GM12878 (cell line): Measurements from ENCODE around the gene MRPL55. TPM values are rescaled to one million over a fixed set of nuclear protein-coding genes. Genes with fewer than 3 reads are reported as not detected.

Source experiments
- ATAC-seq: fragments of 200-7000 bp; cut with Tn5 transposase; 3 replicates; pipeline ENCODE4 v1.9.1; 2020; ENCODE audit warnings: mild to moderate bottlenecking, moderate library complexity
- BruUV-seq: library from RNA; stranded (reverse); fragments of 400-500 nt; replicated peaks from 2 replicates; lab custom pipeline; 2021; lab: Mats Ljungman, UMichigan
- CTCF ChIA-PET: fragments of 300-600 bp; sonication (Branson Sonifier 250); formaldehyde crosslinking; extraction: SDS; loops from one replicate; lab custom pipeline; 2021; ENCODE audit warnings: inconsistent platforms; lab: Yijun Ruan, JAX
- POLR2A ChIA-PET: fragments of 350-600 bp; formaldehyde crosslinking; extraction: SDS; loops from one replicate; lab custom pipeline; 2021; ENCODE audit warnings: inconsistent platforms; lab: Charles Lee
- RAD21 ChIA-PET: fragments of 300-600 bp; sonication (Branson Sonifier 250); formaldehyde crosslinking; loops from one replicate; lab custom pipeline; 2023; ENCODE audit warnings: antibody characterized with exemption; ENCODE audit not compliant: unreplicated experiment; lab: Charles Lee
- SMC1A ChIA-PET: fragments of 300-600 bp; sonication (Branson Sonifier 250); formaldehyde crosslinking; loops from one replicate; lab custom pipeline; 2023; ENCODE audit not compliant: unreplicated experiment, uncharacterized antibody; lab: Charles Lee
- DNase-seq: peaks from one replicate; pipeline ENCODE4 v3.0.0-alpha.2; 2011; ENCODE audit warnings: low read depth, low spot score
- FAIRE-seq: peaks from 3 replicates; lab custom pipeline; 2011; peaks lifted over from hg19 to GRCh38; lab: Jason Lieb, UNC
- H2AFZ ChIP-seq: 2 replicates; pipeline ENCODE4 v1.6.0; 2011; ENCODE audit warnings: low read depth, low read length, control low read depth; ENCODE audit not compliant: control insufficient read depth
- H3K27ac ChIP-seq: 2 replicates; pipeline ENCODE4 v1.5.1; 2011; ENCODE audit warnings: control low read depth; ENCODE audit not compliant: control insufficient read depth, insufficient read depth
- H3K27me3 ChIP-seq, 2 experiments: replicated peaks in 1 of 2; 2 replicates each; pipeline versions ENCODE4 v1.6.0 to v1.6.1; 2011; ENCODE audit warnings: low read length in 1 of 2; ENCODE audit not compliant: control insufficient read depth in 2 of 2, insufficient read depth in 2 of 2
- H3K36me3 ChIP-seq, 2 experiments: 2 replicates each; pipeline ENCODE4 v1.5.1; 2011; ENCODE audit warnings: low read length in 1 of 2; ENCODE audit not compliant: control insufficient read depth in 2 of 2, insufficient read depth in 2 of 2
- H3K4me1 ChIP-seq: 2 replicates; pipeline ENCODE4 v1.6.1; 2011; ENCODE audit warnings: mild to moderate bottlenecking, low read length, moderate library complexity, mixed read lengths; ENCODE audit not compliant: control insufficient read depth, insufficient read depth
- H3K4me2 ChIP-seq: 2 replicates; pipeline ENCODE4 v1.6.0; 2011; ENCODE audit warnings: control low read depth; ENCODE audit not compliant: control insufficient read depth, insufficient read depth
- H3K4me3 ChIP-seq: fragments of 200-600 bp; sonication (generic); 2 replicates; pipeline ENCODE4 v1.5.1; 2016
- H3K79me2 ChIP-seq: 2 replicates; pipeline ENCODE4 v1.6.0; 2011; ENCODE audit warnings: low read length; ENCODE audit not compliant: control insufficient read depth, insufficient read depth
- H3K9ac ChIP-seq: 2 replicates; pipeline ENCODE4 v1.8.0; 2011; ENCODE audit warnings: low read length, control low read depth, mixed read lengths; ENCODE audit not compliant: control insufficient read depth, insufficient read depth
- H3K9me3 ChIP-seq: replicated peaks from 3 replicates; pipeline ENCODE4 v1.5.1; 2011; ENCODE audit warnings: mild to moderate bottlenecking, low read length; ENCODE audit not compliant: control insufficient read depth, insufficient read depth
- H4K20me1 ChIP-seq: 2 replicates; pipeline ENCODE4 v1.6.0; 2011; ENCODE audit not compliant: control insufficient read depth, insufficient read depth
- DPF2 ChIP-seq: fragments of 450-650 bp; IDR thresholded peaks from 2 replicates; pipeline ENCODE4 v1.6.1; 2017; ENCODE audit warnings: mild to moderate bottlenecking
- GABPA ChIP-seq: IDR thresholded peaks from 2 replicates; pipeline ENCODE4 v1.6.1; 2014; ENCODE audit warnings: antibody characterized with exemption, low read depth, mild to moderate bottlenecking, inconsistent platforms
- HCFC1 ChIP-seq: fragments of 150-350 bp; IDR thresholded peaks from 2 replicates; pipeline ENCODE4 v1.6.1; 2014; ENCODE audit warnings: low read length
- IKZF1 ChIP-seq: fragments of 450-650 bp; conservative IDR thresholded peaks from 2 replicates; pipeline ENCODE4 v1.6.1; 2017; ENCODE audit warnings: antibody characterized with exemption, mild to moderate bottlenecking
- NFXL1 ChIP-seq: fragments of 450-650 bp; IDR thresholded peaks from 2 replicates; pipeline ENCODE4 v1.6.1; 2017; ENCODE audit warnings: antibody characterized with exemption, mild to moderate bottlenecking, borderline replicate concordance
- NFYB ChIP-seq: IDR thresholded peaks from 2 replicates; pipeline ENCODE4 v1.6.1; 2011; ENCODE audit warnings: low read depth, mild to moderate bottlenecking, low read length, improper control_type of control experiment, moderate library complexity; ENCODE audit not compliant: insufficient read depth
- PML ChIP-seq: IDR thresholded peaks from 2 replicates; pipeline ENCODE4 v1.6.1; 2012; ENCODE audit warnings: low read length, inconsistent platforms
- RCOR1 ChIP-seq: conservative IDR thresholded peaks from 2 replicates; pipeline ENCODE4 v1.6.1; 2012; ENCODE audit warnings: low read depth, low read length, improper control_type of control experiment
- SMARCA5 ChIP-seq: fragments of 450-650 bp; IDR thresholded peaks from 2 replicates; pipeline ENCODE4 v1.6.1; 2017; ENCODE audit warnings: mild to moderate bottlenecking
- SPI1 ChIP-seq: IDR thresholded peaks from 2 replicates; pipeline ENCODE4 v1.6.1; 2011; ENCODE audit warnings: low read depth, mild to moderate bottlenecking, low read length, moderate library complexity, borderline replicate concordance; ENCODE audit not compliant: insufficient read depth
- TARDBP ChIP-seq: IDR thresholded peaks from 2 replicates; pipeline ENCODE4 v1.6.1; 2016; ENCODE audit warnings: borderline replicate concordance
- ZSCAN29 ChIP-seq: fragments of 450-650 bp; IDR thresholded peaks from 2 replicates; pipeline ENCODE4 v1.6.1; 2017; ENCODE audit warnings: mild to moderate bottlenecking, moderate library complexity
- ZZZ3 ChIP-seq: IDR thresholded peaks from 2 replicates; pipeline ENCODE4 v1.6.1; 2011; ENCODE audit warnings: low read depth; ENCODE audit not compliant: control insufficient read depth, insufficient read length
- WGBS: methylation state at CpG from one replicate; pipeline ENCODE4 v1.1.6; 2016; ENCODE audit warnings: low lambda C conversion rate; ENCODE audit not compliant: insufficient replicate concordance, insufficient coverage; ENCODE audit errors: missing lambda C conversion rate; 5-methylcytosine and 5-hydroxymethylcytosine counted together
- in situ Hi-C: fragments of 300-500 bp; cut with MboI; formaldehyde crosslinking; loops from 9 replicates; pipeline ENCODE4 v1.14.3; 2018; ENCODE audit warnings: mixed read lengths
- intact Hi-C: fragments of 100-400 bp; cut with micrococcal nuclease; formaldehyde crosslinking; loops from one replicate; pipeline ENCODE4 v1.14.2; 2022; ENCODE audit not compliant: unreplicated experiment
- polyA plus RNA-seq, 11 experiments: library from polyadenylated mRNA; depleted of rRNA in 4 of 11; unstranded in 6 of 11; stranded (reverse) in 5 of 11; fragments of >200 nt; fragmentation: Nextera tagmentation in 4 of 11; fragmentation: Illumina TruSeq in 1 of 11; extraction: Ambion mirVana in 4 of 11; extraction: Trizol in 1 of 11; gene quantifications; 1 replicate in 1 of 11; 2 replicates in 10 of 11; pipeline versions ENCODE4 v1.2.1 to v1.2.3, GENCODE V29; 2011 to 2016; ENCODE audit warnings: inconsistent platforms in 2 of 11, missing spikeins in 2 of 11, low read depth in 1 of 11
- total RNA-seq, 4 experiments: library from RNA; depleted of rRNA in 3 of 4; stranded (reverse); fragments of >200 nt in 3 of 4; fragmentation: Illumina TruSeq in 1 of 4; extraction: Trizol in 1 of 4; gene quantifications; 2 replicates each; pipeline versions ENCODE4 v1.2.1 to v1.2.3, GENCODE V29; 2013 to 2021
- TF ChIP-seq, protein P1 (sequence below): IDR thresholded peaks from 2 replicates; pipeline ENCODE4 v1.6.1; 2012; ENCODE audit warnings: low read length, inconsistent platforms

MRPL55 gene
- total and polyA plus RNA-seq, 10 of the 15 experiments (the other 5 are each of a cell fraction or from before 2014, with no cell fraction given), result 15.1 to 143 (median 55.8) TPM

DNA sequence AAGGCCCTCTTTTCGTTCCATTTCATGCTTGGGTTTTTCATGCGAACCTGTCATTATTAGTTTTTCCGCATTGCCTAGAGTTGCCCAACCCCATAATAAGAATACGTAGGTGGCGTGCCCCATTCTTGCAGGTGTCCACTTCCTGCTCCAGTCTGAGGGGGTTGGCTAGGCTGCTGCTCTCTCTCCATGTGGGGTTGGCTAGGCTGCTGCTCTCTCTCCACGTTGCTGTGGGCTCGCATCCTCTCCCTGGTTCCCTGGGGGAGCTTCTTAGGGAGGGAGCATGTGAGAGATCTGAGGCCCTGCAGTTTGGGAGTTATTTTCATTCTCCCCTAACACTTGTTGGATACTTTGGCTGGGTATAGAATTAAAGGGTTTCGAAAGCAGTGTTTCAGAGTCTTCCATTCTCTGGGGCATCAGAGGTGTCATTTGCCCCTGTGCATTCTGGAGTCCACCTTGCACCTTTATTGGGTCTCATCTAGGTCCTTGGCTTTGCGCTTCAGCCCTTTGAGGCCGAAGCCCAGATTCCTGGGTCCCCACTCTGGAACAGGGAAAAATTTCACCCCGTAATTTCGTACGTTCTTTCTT, 14.6 kb downstream of the MRPL55 start:
- in situ Hi-C loops, result no loop called here
- CTCF ChIA-PET, result no interaction called here
- Histone ChIP-seq H4K20me1 (peaks cover 58% of the 10 kb centered on the region), H3K9me3 (peaks cover 26% of the 10 kb centered on the region; the same call in 2 of the 3 replicates), H3K9ac (no peak overlapping the region), H3K4me1 (peaks cover 14% of the 10 kb centered on the region), H3K27me3 (no peaks in the 10 kb centered on the region), H3K27ac (no peak overlapping the region), H3K4me2 (no peak overlapping the region), H3K79me2 (peaks cover 78% of the 10 kb centered on the region), H3K4me3 (no peak overlapping the region), H3K36me3 (peaks cover 25 to 45% of the 10 kb centered on the region in 2 experiments; a peak in 3 of 4 replicates), H2AFZ (no peak overlapping the region)
- no peak for ATAC-seq
- no peak for FAIRE-seq
- intact Hi-C loops, result no loop called here
- WGBS, result 92% methylated on average over 13 of the region's 13 CpGs
- no peak for DNase-seq
- no TSS peak for BruUV-seq
- TF ChIP-seq IKZF1 (no peak), NFYB (no peak), SPI1 (no peak)
- RAD21 ChIA-PET, result no interaction called here
- POLR2A ChIA-PET, result interaction anchor here (0.5 kb wide), 1 partner anchor 627 kb away, joined by 10 read pairs; no protein-coding TSS in a partner anchor
- SMC1A ChIA-PET, result no interaction called here

DNA sequence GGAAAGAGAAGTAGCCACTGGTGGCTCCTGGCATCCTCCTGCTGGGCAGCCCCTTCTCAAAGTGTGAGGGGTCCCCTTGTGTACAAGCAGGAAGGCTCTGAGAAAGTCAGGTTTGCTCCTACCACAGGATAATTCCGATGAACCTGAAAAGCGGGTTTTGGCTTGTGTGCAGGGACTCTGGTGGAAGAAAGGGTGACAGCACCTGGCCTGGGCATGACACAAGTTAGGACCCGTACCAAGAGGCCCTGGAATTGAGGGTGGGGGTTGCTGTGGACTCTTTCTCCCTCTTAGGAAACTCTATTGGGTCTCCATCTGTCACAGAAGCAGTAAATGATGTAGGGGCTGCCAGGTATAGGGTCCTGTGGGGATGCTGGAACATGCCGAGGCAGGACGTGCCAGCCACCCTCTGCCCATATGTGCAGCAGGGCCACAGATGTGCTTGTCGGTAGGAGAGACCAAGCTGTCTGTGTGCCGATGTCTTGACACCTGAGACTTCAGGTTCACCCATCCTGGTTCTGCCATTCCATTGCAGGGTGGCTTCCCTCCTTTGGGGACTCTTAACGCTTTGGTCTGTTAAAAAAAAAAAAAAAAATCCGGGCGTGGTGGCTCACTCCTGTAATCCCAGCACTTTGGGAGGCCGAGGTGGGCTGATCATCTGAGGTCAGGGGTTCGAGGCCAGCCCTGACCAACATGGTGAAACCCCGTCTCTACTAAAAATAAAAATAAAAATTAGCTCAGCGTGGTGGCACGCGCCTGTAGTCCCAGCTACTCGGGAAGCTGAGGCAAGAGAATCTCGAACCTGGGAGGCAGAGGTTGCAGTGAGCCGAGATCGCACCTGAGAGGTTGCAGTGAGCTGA, 15.8 kb downstream of the MRPL55 start:
- H3K27ac ChIP-seq, result no peak overlapping the region
- in situ Hi-C loops (no loop called here), intact Hi-C loops (no loop called here)
- FAIRE-seq (no peak), DNase-seq (no peak), ATAC-seq (no peak)
- peaks cover 90% of the 10 kb centered on the region for H3K79me2 ChIP-seq
- 97% methylated on average over 18 of the region's 20 CpGs for WGBS
- H3K36me3 ChIP-seq, result peaks cover 28 to 36% of the 10 kb centered on the region in 2 experiments; a peak in 3 of 4 replicates
- H4K20me1 ChIP-seq, result peaks cover 67% of the 10 kb centered on the region
- no peak overlapping the region for H3K4me2 ChIP-seq
- POLR2A ChIA-PET, result no interaction called here
- RAD21 ChIA-PET, result no interaction called here
- CTCF ChIA-PET, result interaction anchor here (2.5 kb wide), 1 partner anchor 94 kb away, joined by 13 read pairs; no protein-coding TSS in a partner anchor
- no TSS peak for BruUV-seq
- H2AFZ ChIP-seq, result no peak overlapping the region
- peaks cover 26% of the 10 kb centered on the region for H3K4me1 ChIP-seq
- no peaks in the 10 kb centered on the region for H3K27me3 ChIP-seq
- TF ChIP-seq SMARCA5, result no peak
- TF ChIP-seq NFXL1, result no peak
- no peak for TF ChIP-seq GABPA
- TF ChIP-seq, protein P1, sequence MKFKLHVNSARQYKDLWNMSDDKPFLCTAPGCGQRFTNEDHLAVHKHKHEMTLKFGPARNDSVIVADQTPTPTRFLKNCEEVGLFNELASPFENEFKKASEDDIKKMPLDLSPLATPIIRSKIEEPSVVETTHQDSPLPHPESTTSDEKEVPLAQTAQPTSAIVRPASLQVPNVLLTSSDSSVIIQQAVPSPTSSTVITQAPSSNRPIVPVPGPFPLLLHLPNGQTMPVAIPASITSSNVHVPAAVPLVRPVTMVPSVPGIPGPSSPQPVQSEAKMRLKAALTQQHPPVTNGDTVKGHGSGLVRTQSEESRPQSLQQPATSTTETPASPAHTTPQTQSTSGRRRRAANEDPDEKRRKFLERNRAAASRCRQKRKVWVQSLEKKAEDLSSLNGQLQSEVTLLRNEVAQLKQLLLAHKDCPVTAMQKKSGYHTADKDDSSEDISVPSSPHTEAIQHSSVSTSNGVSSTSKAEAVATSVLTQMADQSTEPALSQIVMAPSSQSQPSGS, result no peak
- TF ChIP-seq ZZZ3, result no peak
- TF ChIP-seq DPF2, result no peak
- TF ChIP-seq TARDBP, result no peak
- no peak for TF ChIP-seq PML
- TF ChIP-seq HCFC1, result no peak
- TF ChIP-seq ZSCAN29, result no peak
- TF ChIP-seq RCOR1, result no peak
- H3K4me3 ChIP-seq, result no peak overlapping the region
- SMC1A ChIA-PET, result no interaction called here
- H3K9me3 ChIP-seq, result peaks cover 26% of the 10 kb centered on the region; the same call in 2 of the 3 replicates
- H3K9ac ChIP-seq, result no peak overlapping the region
